GM12864 (cell line): Measurements from ENCODE around the gene DZIP1L.

Experiments used
- DNase-seq: peaks from one replicate; pipeline ENCODE4 v3.0.0-alpha.2; 2011; ENCODE audit warnings: low read depth
- H3K4me3 ChIP-seq: 2 replicates; pipeline ENCODE4 v1.5.1; 2011; ENCODE audit warnings: mild to moderate bottlenecking, low read depth, low read length, control low read depth
- CTCF ChIP-seq: IDR thresholded peaks from 2 replicates; pipeline ENCODE4 v1.5.1; 2011; ENCODE audit warnings: low read depth, mild to moderate bottlenecking, moderate library complexity, low read length, control low read depth, inconsistent platforms; ENCODE audit errors: missing control alignments

Gene DZIP1L

GRCh38 chr3:138127636-138128365 is 12.4 kb upstream of the DZIP1L start:
- no peak overlapping the region for H3K4me3 ChIP-seq
- no peak for DNase-seq

GRCh38 chr3:138125548-138126221 is 10.3 kb upstream of the DZIP1L start:
- no peak for DNase-seq
- no peak for TF ChIP-seq CTCF
- no peak overlapping the region for H3K4me3 ChIP-seq

More at GRCh38 chr3:138127636-138128365, 12.4 kb upstream of the DZIP1L start:
- no peak for TF ChIP-seq CTCF

- DNase-seq = no peak
- H3K4me3 ChIP-seq = no peak overlapping the region
- TF ChIP-seq CTCF = no peak
Observed at GRCh38 chr3:138124706-138125355, 9.4 kb upstream of the DZIP1L start.

GRCh38 chr3:138124188-138124587 is 8.8 kb upstream of the DZIP1L start:
- DNase-seq = no peak
- H3K4me3 ChIP-seq = no peak overlapping the region
- no peak for TF ChIP-seq CTCF

- H3K4me3 ChIP-seq = no peak overlapping the region
- no peak for DNase-seq
- TF ChIP-seq CTCF = no peak
Observed at GRCh38 chr3:138119423-138119766, 4.0 kb upstream of the DZIP1L start.

- H3K4me3 ChIP-seq = no peak overlapping the region
- peak; percentile 10 for DNase-seq
- peak; percentile 89 for TF ChIP-seq CTCF
Observed at GRCh38 chr3:138118612-138119422, 3.4 kb upstream of the DZIP1L start.
